MV-4-11 (cell line): Measurements from ENCODE around the gene STK11.
A peak's percentile ranks its signal among the peaks of the same experiment; 100 is the strongest.

ENCODE experiments used
- DNase-seq: peaks from one replicate; lab custom pipeline; 2025; lab: John Stamatoyannopoulos, UW

Gene STK11, protein sequence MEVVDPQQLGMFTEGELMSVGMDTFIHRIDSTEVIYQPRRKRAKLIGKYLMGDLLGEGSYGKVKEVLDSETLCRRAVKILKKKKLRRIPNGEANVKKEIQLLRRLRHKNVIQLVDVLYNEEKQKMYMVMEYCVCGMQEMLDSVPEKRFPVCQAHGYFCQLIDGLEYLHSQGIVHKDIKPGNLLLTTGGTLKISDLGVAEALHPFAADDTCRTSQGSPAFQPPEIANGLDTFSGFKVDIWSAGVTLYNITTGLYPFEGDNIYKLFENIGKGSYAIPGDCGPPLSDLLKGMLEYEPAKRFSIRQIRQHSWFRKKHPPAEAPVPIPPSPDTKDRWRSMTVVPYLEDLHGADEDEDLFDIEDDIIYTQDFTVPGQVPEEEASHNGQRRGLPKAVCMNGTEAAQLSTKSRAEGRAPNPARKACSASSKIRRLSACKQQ

DNA sequence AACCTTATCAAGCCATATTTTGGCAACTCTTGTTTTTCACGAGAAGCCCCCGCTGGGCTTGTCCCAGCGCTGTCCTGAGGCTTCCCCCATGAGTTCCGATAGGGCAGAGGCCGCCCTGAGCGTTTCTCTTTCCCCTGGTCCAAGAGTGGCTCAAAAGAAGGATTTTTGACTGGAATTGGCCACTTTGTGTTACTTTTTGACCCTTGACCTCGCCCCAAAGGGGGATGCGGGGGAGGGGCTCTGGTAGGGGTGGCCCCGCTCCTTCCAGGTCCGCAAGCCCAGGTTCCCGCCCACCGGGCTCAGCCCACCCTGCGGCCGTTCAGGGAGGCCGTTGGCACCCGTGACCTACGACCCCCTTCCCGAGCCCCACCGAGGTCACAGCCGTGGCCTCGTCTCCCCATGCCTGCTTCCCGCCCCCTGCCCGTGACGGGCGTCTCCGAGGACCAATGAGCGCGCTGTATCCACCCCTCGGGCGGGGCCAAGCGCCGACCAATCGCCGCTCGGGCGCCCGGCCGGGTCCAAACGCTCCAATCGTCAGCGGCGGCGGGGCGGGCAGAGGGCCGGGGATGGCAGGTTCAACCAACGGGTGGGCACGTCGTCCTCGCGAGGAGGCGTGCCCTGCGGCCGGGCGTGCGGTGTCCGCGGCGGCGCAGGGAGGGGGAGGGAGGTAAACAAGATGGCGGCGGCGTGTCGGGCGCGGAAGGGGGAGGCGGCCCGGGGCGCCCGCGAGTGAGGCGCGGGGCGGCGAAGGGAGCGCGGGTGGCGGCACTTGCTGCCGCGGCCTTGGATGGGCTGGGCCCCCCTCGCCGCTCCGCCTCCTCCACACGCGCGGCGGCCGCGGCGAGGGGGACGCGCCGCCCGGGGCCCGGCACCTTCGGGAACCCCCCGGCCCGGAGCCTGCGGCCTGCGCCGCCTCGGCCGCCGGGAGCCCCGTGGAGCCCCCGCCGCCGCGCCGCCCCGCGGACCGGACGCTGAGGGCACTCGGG, at the start of gene STK11:
Gene STK11 (plus strand): TSS at position 665 of the 986 bp plus-strand sequence. CDS start 1,136 bp downstream, outside the sequence.
- peak; percentile 97 for DNase-seq

DNA sequence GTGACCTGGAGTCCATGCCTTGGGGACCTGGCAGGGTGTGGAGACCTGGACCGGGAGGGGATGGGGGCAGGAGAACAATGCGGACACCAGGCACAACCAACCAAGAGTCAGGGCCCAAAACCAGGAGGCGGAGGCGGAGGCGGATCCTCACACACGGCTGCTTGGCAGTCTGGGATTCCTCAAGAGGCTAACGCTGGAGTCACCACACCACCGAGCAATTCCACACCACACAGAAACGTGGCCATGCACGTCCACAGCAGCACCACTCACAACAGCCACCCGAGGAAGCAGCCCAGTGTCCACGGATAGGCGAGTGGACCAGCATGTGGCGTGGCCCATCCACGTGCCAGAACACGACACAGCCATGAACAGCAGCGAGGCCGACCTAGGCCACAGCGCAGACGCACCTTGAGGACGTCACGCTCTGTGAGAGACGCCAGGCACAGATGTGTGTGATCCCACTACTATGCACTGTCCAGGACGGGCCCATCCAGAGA, 49.2 kb upstream of the STK11 start:
- DNase-seq: no peak

DNA sequence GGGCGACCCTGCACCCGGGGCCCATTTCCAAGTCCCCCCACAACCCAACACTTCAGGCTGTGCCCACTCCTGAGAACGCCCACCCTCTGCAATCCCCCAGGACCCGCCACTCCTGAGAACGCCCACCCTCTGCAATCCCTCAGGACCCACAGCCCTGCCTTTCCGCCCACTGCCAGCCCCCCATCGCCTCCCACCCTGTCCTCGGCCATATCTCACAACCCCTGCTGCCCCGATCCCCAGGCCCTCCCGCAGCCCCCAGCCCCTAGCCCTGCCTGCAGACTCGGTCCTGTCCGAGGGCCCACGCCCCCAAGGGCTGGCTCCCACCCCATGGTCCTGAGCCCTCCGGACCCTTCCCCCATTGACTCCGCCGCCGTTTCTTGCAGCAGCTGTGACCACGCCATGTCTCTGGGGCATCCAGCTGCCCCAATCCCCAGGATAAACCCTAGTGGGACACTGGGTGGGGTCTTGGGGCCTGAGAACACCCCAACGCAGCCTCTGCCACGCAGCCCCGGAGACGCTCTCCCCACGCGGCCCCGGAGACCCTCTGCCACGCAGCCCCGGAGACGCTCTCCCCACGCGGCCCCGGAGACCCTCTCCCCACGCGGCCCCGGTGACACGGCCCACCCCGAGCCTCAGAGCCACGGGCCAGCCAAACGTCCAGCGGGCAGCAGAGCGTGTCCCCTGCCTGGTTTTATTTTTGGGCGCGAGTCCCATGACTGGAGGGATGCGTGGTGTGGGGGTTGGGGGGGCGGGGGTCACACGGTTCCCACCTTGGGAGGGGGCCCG, 48.6 kb upstream of the STK11 start:
- no peak for DNase-seq

DNA sequence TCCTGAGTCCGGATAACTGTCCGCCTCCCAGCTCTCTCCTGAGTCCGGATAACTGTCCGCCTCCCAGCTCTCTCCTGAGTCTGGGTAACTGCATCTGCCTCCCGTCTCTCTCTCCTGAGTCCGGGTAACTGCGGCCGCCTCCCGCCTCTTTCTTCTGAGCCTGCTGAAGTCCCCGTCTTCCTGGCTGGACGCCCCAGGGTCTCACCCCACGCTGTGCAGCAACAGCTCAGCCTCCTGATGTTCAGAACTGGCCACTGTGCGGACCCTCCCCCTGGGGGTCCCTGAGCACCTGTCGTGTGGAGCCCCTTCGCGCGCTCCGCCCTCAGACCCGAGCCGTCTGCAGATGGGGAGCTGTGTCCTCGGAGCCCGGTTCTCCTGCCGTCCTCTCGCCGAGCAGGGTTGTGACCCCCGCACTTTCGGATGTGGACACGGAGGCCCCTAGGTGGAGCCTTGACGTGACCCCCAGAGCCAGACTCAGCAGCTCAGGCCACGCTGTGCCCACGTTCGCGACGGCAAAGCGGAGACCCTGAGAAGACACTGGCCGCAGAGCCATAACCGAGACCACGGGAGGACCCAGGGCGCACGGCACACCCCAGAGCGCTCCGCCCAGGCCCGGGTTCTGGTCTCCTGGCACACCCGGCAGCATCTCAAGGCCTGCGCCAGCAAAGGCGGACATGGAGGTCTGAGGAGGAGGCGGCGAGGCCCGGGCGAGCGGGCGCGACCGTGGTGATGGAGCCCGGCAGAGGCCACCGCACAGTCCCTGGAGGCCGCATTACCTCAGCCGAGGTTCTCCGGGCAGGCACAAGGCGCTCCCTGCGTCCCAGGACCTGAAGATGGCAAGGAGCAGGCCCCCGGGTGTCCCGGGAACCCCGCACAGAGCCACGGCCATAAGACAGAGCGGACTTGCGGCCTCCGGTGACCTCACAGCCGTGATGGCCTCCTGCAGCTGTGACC, 47.4 kb upstream of the STK11 start:
- no peak for DNase-seq

DNA sequence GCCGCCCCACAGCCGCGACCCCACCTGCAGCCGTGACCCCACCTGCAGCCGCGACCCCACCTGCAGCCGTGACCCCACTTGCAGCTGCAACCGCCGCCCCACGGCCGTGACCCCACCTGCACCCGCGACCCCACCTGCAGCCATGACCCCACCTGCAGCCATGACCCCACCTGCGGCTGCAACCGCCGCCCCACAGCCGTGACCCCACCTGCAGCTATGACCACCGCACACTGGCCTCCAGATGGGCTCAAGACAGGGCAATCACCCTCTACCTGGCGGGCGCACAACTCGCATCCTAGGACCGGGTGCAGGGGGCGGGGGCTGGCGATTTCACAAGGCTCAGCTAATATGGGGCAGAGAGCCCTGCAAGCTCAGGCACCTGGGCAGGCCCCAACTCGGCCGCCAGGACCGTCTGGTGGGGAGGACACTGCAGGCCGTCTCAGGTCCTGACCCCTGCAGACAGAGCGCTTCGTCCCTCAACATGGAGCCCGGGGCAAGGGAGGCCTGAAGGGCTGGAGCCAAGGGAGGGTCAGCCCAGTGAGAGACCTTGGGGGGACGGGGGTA, 46.6 kb upstream of the STK11 start:
- no peak for DNase-seq

DNA sequence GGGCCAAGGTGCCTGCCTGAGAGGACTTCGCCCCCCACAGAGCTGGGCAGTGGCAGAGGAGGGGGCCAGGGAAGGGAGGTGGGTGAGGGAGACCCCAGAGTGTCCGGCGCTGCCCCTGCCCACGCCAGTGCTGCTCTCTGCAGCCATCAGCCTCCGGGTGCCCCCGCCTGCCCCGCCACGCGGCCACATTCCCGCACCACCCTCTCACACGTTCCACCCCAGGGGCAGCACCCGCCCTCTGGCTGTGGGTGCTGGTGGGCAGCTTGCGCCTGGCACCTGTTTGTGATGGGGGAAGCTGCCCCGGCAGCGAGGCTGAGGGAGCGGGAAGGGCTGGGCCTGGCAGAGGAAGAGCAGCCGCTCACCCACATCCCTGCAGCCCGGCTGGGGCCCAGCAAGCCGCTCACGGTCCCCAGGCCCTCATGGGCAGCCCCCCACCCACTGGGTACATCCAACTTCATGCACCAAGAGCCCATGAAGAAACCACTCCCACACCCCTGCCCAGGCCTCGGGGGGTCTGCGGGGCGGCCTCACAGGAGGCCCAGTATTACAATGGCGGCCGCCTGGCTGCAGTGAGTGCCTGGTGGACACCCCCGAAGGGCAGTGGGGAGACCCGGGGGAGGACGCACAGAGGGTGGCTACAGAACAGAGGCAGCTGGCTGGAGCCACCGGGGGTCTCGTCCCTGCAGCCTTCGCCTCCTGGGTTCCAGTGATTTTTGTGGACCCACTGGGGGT, 45.5 kb upstream of the STK11 start:
- DNase-seq: no peak

DNA sequence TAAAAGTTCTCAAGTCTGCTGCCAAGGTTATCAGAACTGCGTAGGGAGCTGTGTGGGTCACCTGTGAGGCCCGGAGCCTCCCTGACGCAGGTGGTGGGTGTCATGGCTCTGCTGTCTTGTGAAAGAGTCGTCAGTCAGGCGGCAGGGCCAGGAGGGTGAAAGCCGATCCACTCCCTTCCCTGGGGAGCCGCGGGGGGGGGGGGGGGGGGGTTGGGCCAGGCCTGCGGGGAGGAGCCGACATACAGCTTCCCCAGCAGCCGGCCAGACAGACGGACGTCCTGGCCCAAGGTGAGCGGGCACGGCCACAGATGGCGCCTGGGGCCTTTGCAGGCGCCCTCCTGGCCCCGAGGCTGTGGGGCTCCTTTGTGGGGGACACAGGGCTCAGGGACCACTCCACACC, 43.9 kb upstream of the STK11 start:
- no peak for DNase-seq

DNA sequence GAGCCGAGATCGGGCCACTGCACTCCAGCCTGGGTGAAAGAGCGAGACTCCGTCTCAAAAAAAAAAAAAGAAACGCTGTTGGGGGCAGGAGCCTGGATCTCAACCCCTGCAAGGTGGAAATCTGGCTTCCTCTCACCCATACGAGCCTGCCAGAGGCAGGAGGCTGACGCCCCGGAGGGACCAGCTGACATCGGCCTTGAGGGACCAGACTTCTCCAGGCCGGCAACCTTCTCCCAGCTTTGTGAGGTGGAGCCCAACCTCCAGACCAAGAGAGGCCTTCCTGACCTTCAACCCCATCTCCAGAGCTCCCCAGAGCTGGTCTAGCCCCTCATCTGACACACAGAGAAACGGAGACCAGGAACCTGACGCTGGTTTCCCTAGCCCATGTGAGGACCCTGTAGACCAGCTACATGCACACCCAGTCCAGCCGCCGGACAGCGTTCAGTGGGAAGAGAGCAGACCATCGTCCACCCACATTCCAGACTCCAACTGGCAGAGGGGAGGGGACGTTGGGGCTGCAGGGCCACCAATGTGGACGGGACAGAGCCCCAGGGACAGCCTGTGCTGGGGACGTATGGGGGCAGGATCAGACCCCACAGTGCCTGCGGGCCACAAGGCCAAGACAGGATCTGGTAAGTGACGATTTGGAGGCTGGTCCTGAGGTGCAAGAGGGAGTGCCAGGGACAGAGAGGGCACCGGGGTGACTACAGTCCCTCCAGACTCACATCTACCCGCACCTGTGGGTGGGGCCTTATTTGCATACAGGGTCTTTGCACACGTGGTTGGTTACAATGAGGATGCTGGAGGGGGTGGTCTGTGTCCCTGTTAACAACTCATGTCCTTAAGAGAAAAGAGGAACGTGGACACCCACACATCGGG, 42.9 kb upstream of the STK11 start:
- no peak for DNase-seq

DNA sequence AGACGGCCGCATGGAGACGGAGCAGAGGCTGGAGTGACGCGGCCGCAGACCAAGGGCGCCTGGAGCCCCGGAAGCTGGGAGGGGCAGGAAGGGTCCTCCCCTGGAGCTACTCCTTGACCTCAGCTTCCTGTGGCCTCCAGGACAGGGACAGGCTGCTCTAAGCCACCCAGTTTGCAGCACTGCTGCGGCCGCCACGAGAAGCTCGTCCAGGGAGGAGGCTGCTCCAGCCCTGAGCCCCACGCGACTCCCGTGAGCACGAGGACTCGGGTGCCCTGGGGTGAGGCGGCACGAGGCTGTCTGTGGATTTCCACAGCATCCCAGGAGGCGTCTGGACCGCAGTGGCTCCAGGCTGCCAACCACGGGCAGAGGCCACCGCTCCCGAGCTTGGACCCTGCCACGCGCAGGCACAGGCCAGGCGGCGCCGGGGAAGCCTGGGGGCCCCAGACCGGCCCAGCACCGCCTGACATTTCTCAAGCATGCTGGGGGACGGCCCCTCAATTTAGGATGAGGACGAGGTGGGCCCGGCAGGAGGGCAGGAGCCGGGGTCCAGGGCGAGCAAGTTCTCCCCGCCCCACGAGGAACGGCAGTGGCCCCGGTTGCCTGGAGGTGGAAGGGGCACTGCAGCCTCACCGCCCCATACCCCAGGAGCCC, 42.2 kb upstream of the STK11 start:
- DNase-seq: peak; percentile 30

DNA sequence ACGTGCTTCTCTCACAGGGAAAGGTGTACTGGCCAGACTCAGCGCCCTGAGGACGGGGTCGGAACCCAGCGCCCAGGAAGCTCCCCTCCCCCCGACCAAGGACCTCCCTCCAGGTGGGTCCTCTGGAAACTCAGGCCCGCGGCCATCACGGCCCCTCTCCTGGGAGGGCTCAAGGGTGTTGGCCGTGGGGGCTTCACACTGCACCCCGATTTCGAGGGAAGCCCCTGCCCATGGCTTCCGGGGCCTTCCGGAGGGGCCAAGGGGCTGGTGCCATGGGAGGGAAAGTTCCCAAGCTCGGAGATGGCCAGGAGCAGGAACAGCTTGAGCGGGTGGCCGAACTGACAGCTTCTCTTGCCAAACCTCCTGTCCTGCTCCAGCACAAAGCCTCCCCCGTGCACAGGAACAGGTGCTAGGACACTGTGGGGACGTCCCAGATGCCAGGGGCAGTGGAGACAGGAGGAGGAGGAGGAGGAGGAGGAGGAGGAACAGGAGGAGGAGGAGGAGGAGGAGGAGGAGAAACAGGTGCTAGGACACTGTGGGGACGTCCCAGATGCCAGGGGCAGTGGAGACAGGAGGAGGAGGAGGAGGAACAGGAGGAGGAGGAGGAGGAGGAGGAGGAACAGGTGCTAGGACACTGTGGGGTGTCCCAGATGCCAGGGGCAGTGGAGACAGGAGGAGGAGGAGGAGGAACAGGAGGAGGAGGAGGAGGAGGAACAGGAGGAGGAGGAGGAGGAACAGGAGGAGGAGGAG, 41.5 kb upstream of the STK11 start:
- DNase-seq: no peak

DNA sequence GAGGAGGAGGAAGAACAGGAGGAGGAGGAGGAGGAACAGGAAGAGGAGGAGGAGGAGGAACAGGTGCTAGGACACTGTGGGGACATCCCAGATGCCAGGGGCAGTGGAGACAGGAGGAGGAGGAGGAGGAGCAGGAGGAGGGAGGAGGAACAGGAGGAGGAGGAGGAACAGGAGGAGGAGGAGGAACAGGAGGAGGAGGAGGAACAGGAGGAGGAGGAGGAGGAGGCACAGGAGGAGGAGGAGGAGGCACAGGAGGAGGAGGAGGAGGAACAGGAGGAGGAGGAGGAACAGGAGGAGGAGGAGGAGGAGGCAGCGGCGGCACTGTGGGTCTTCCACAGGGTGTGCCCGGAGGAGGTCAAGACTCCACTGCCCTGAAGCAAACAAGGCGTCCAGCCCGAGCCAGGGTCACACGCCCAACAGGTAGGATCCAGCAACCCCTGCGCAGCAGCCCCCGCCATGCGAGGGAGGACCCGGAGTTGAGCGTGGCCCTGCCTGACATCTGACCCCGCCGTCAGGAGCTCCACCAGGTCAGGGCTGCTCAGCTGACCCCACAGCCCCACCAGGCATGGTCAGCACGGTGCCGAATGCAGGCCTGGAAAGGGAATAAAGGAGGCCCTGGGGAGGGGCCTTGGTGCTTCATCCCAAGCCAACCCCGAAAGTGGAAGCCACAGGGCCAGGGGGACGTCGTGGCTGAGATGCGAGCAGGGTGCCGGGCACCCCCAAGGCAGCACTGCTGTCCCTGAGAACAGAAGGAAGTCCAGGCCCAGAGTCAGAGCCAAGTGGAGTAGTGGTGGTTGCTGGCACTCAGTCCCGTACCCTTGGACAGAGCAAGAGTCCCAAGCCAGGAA, 40.7 kb upstream of the STK11 start:
- no peak for DNase-seq

DNA sequence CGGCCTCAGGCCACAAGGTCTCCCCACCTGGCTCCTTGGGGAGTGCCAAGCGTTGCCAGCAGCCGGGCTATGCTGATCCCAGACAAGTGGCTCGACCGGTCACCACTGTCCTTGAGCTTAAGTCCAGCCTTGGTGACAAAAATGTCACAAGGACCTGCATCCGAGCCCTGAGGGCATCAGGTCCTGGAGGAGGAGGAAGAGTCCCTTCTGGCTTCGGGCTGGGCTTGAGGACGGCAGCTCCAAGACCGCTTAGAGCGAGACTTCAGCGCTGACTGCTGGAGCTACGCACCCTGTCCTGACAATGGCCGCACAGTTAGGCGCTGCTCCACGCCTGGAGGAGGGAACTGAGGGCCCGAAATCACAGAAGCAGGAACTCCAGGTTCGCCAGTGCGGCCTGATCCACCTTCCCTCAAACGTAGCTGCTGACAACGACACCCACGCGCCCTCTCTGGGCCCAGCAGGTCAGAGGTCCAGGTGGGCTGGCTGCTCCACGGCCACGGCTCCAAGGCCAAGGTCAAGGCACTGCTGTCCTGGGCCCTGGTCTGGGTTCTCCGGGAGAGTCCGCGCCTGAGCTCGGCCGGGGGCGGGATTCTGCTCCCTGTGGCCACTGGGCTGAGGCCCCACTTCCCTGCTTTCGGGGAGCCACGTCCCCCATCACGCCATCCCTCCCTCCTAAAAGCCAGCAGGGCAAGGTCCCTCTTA, 38.6 kb upstream of the STK11 start:
- DNase-seq: no peak

DNA sequence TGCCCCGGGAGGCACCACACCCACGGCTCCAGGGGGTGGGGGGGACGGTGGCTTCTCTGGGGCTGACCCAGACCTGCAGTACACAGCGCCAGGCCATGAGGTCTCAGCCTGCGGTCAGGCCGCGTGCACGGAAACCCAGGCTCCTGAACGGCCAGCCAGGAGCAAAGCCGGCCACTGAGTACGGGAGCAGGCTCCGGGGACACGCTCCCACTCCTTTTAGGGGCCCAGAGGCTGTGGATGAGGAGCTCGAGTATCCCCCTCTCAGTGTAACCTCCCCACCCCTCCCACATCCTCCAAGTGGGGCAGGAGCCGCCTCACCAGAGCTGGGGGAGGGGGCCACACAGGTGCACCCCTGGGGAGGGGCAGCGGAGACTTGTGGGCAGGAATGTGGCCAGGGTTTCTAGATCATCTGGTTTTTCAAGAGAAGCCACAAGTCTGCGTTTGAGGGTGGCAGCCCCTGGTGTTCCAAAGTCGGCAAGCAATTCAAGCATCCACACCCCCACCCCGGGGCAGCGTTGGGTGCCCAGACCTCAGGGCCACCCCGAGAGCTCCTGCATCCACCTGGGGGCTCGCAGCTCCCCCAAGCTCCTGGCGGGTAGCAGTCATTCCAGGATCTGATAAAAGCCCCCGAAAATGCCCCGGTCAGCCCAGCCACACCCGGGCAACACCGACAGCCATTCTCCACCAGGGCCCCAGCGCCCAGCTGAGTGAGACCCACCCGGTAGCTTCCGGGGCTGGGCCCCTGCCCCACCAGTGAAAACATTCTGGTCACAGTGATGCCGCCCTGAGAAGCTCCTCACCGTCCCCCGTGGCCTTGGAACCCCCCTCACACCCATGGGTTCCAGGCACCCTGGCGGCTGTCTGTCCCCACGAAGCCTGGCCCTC, 37.6 kb upstream of the STK11 start:
- no peak for DNase-seq

DNA sequence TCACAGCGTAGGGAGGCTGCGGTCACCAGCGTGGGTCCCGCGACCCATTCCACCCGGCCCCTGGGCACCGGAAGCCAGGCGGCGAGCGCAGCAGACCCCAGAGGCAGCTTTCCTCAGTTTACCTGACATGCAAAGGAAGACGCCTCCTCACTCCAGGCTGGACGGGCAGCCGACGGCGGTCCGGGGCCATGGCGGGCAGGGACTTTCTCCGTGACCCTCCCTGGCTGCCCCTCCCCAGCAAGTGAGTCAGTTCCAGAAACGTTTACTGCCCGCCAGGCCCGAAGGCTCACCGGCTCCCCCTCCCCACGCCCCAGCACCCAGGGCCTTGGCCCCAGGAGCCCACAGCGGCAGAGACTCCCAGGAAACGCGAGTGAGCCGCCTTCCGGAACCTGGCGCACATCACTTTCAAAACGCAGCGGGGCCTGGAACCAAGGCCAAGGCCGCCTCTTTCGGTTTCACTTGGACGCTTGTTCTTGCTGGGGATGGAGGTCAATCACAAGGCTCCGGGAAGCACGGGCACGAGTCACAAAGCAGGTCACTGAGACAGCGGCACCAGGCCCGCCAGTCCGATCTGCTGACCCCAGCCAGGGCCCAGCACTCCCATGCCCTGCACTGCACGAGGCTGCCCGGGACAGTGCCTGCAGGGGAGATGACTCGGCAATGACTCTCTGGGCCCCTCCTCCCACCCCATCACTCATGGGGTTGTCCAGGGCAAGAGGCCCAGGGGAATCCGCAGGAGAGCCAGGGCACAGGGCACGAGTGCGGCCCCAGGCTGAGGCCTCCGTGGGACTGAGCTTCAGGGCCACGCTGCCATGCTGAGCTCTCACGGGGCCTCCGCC, 36.8 kb upstream of the STK11 start:
- DNase-seq: peak; percentile 49
